WTC11 (cell line): Measurements from ENCODE around the gene KCNE1.
"Not testable (repeated sequence)": the region's sequence is repeated elsewhere in the genome, so short reads cannot be mapped to it uniquely, and the experiment has no call there.

Experiments
- ATF1 ChIP-seq: sonication (generic); formaldehyde crosslinking; IDR thresholded peaks from 2 replicates; pipeline ENCODE4 v1.8.1; 2023; ENCODE audit warnings: mild to moderate bottlenecking, moderate library complexity, missing genetic modification reagents
- ELF4 ChIP-seq: sonication (generic); formaldehyde crosslinking; IDR thresholded peaks from 2 replicates; pipeline ENCODE4 v1.8.1; 2022; ENCODE audit warnings: low read depth, mild to moderate bottlenecking, moderate library complexity, missing genetic modification reagents
- EMX1 ChIP-seq: fragments of 250-450 bp; sonication (Bioruptor Pico); IDR thresholded peaks from 2 replicates; pipeline ENCODE4 v1.8.0; 2021; ENCODE audit warnings: mild to moderate bottlenecking
- FOXJ3 ChIP-seq: sonication (generic); formaldehyde crosslinking; IDR thresholded peaks from 2 replicates; pipeline ENCODE4 v1.9.0; 2021; ENCODE audit warnings: missing genetic modification reagents, mild to moderate bottlenecking, borderline replicate concordance
- FOXP4 ChIP-seq: sonication (generic); formaldehyde crosslinking; IDR thresholded peaks from 2 replicates; pipeline ENCODE4 v1.8.0; 2022; ENCODE audit warnings: mild to moderate bottlenecking, missing genetic modification reagents
- JUN ChIP-seq: sonication (generic); formaldehyde crosslinking; IDR thresholded peaks from 2 replicates; pipeline ENCODE4 v1.8.0; 2023; ENCODE audit warnings: mild to moderate bottlenecking, missing genetic modification reagents
- NFE2L1 ChIP-seq: sonication (generic); formaldehyde crosslinking; IDR thresholded peaks from 2 replicates; pipeline ENCODE4 v1.8.1; 2023; ENCODE audit warnings: missing genetic modification reagents
- NR1H2 ChIP-seq: sonication (generic); formaldehyde crosslinking; IDR thresholded peaks from 2 replicates; pipeline ENCODE4 v1.9.0; 2021; ENCODE audit warnings: mild to moderate bottlenecking, moderate library complexity, missing genetic modification reagents
- NR2C2 ChIP-seq: sonication (generic); formaldehyde crosslinking; IDR thresholded peaks from 2 replicates; pipeline ENCODE4 v1.8.0; 2022; ENCODE audit warnings: mild to moderate bottlenecking, missing genetic modification reagents
- TCF7 ChIP-seq: sonication (generic); formaldehyde crosslinking; IDR thresholded peaks from 2 replicates; pipeline ENCODE4 v1.8.0; 2022; ENCODE audit warnings: mild to moderate bottlenecking, low read depth, missing genetic modification reagents, moderate library complexity
- TEAD4 ChIP-seq: sonication (generic); formaldehyde crosslinking; IDR thresholded peaks from 2 replicates; pipeline ENCODE4 v1.8.0; 2022; ENCODE audit warnings: mild to moderate bottlenecking, missing genetic modification reagents
- USF1 ChIP-seq: sonication (generic); formaldehyde crosslinking; IDR thresholded peaks from 2 replicates; pipeline ENCODE4 v1.8.0; 2022; ENCODE audit warnings: mild to moderate bottlenecking, missing genetic modification reagents
- ZNF416 ChIP-seq: fragments of 250-450 bp; sonication (Bioruptor Pico); IDR thresholded peaks from 2 replicates; pipeline ENCODE4 v1.9.0; 2021; ENCODE audit warnings: mild to moderate bottlenecking, inconsistent platforms
- TF ChIP-seq, protein P1 (sequence below): fragments of 200-600 bp; IDR thresholded peaks from 2 replicates; pipeline ENCODE4 v1.8.0; 2022; ENCODE audit warnings: antibody characterized with exemption

DNA sequence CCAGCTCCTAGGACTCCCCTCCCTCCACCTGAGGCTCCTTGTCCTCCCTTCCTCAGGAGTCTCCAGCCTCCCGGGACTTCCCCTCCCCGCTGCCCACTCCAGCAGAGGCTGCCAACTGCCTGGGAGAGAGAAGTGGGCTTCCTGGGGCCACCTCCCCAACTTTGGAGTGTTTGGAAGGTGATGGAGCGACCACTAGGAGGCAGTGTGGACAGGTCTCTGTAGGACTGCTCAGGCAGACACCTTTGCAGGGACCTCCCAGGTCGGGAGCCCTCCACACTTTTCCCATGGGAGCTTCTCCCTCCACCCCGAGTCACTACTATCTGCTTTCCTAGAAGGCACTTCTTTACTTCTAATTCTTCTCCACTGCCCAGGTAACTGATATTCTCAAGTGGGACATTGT lies 107.3 kb downstream of the KCNE1 start:
- TF ChIP-seq, protein P1, sequence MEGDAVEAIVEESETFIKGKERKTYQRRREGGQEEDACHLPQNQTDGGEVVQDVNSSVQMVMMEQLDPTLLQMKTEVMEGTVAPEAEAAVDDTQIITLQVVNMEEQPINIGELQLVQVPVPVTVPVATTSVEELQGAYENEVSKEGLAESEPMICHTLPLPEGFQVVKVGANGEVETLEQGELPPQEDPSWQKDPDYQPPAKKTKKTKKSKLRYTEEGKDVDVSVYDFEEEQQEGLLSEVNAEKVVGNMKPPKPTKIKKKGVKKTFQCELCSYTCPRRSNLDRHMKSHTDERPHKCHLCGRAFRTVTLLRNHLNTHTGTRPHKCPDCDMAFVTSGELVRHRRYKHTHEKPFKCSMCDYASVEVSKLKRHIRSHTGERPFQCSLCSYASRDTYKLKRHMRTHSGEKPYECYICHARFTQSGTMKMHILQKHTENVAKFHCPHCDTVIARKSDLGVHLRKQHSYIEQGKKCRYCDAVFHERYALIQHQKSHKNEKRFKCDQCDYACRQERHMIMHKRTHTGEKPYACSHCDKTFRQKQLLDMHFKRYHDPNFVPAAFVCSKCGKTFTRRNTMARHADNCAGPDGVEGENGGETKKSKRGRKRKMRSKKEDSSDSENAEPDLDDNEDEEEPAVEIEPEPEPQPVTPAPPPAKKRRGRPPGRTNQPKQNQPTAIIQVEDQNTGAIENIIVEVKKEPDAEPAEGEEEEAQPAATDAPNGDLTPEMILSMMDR = not testable (repeated sequence)
- TF ChIP-seq JUN (CRISPR knock-in tag); TEAD4 (CRISPR knock-in tag); FOXP4; ATF1; USF1 (CRISPR knock-in tag); NR2C2 (CRISPR knock-in tag); TCF7 (CRISPR knock-in tag); EMX1 (CRISPR knock-in tag); NFE2L1 (CRISPR knock-in tag); NR1H2 (CRISPR knock-in tag); ZNF416 (CRISPR knock-in tag); FOXJ3; ELF4: not testable (repeated sequence)
